HepG2 (cell line): ENCODE measurements around the gene SHFL. TPM values are rescaled to one million over a fixed set of nuclear protein-coding genes. Genes with fewer than 3 reads are reported as not detected.

ENCODE experiments used
- ATAC-seq: fragments of 200-7000 bp; cut with Tn5 transposase; 3 replicates; pipeline ENCODE4 v1.9.1; 2020; ENCODE audit warnings: mild to moderate bottlenecking, moderate library complexity
- BruUV-seq: library from RNA; stranded (reverse); fragments of 400-500 nt; replicated peaks from 2 replicates; lab custom pipeline; 2021; lab: Mats Ljungman, UMichigan
- CTCF ChIA-PET: fragments of 300-600 bp; formaldehyde crosslinking; extraction: SDS; loops from one replicate; lab custom pipeline; 2021; ENCODE audit warnings: low total read pairs, inconsistent platforms, low intra/inter-chr PET ratio; lab: Yijun Ruan, JAX
- POLR2A ChIA-PET: fragments of 350-600 bp; sonication (Branson Sonifier 250); formaldehyde crosslinking; loops from one replicate; lab custom pipeline; 2020; ENCODE audit warnings: antibody characterized with exemption, inconsistent platforms; lab: Yijun Ruan, JAX
- DNase-seq: peaks from one replicate; pipeline ENCODE4 v3.0.0-alpha.2; 2015; ENCODE audit warnings: low spot score
- FAIRE-seq: peaks from 3 replicates; lab custom pipeline; 2011; peaks lifted over from hg19 to GRCh38; lab: Jason Lieb, UNC
- H2AFZ ChIP-seq: one replicate; pipeline ENCODE4 v1.6.1; 2011; ENCODE audit warnings: low read length, inconsistent platforms
- H3K27ac ChIP-seq: fragments of 300-600 bp; 3 replicates; pipeline ENCODE4 v1.8.0; 2011; ENCODE audit warnings: mixed run types, mild to moderate bottlenecking, mixed read lengths, low read length, inconsistent platforms; ENCODE audit not compliant: insufficient read depth; ENCODE audit errors: extremely low read length
- H3K27me3 ChIP-seq, 2 experiments: fragments of 200-600 bp in 1 of 2; 2 replicates in 1 of 2; 3 replicates in 1 of 2; pipeline versions ENCODE4 v1.6.0 to v1.8.0; 2011; ENCODE audit warnings: low read length in 2 of 2, mild to moderate bottlenecking in 2 of 2, moderate library complexity in 2 of 2, inconsistent platforms in 1 of 2; ENCODE audit not compliant: insufficient read depth in 2 of 2, control insufficient read depth in 1 of 2
- H3K36me3 ChIP-seq, 2 experiments: fragments of 200-600 bp in 1 of 2; replicated peaks in 1 of 2; 2 replicates in 1 of 2; 3 replicates in 1 of 2; pipeline versions ENCODE4 v1.5.1 to v1.8.0; 2011; ENCODE audit warnings: low read length in 2 of 2, inconsistent platforms in 1 of 2; ENCODE audit not compliant: insufficient read depth in 2 of 2, control insufficient read depth in 1 of 2
- H3K4me1 ChIP-seq: 2 replicates; pipeline ENCODE4 v1.5.1; 2012; ENCODE audit warnings: low read length, inconsistent platforms; ENCODE audit not compliant: insufficient read depth
- H3K4me2 ChIP-seq: 2 replicates; pipeline ENCODE4 v1.6.0; 2011; ENCODE audit warnings: low read depth, low read length, inconsistent platforms
- H3K4me3 ChIP-seq, 3 experiments: fragments of 200-600 bp in 1 of 3; sonication (generic), shearing (Covaris generic) in 1 of 3; replicated peaks in 1 of 3; 2 replicates each; pipeline ENCODE4 v1.5.1; 2011 to 2016; ENCODE audit warnings: low read length in 3 of 3, inconsistent platforms in 2 of 3, low read depth in 2 of 3, mild to moderate bottlenecking in 2 of 3, control low read depth in 1 of 3, mixed read lengths in 1 of 3; ENCODE audit not compliant: insufficient read depth in 1 of 3
- H3K79me2 ChIP-seq: one replicate; pipeline ENCODE4 v1.6.1; 2011; ENCODE audit warnings: low read length, inconsistent platforms; ENCODE audit not compliant: insufficient read depth
- H3K9ac ChIP-seq: 2 replicates; pipeline ENCODE4 v1.6.0; 2011; ENCODE audit warnings: mild to moderate bottlenecking, low read depth, low read length, inconsistent platforms; ENCODE audit not compliant: insufficient read depth
- H3K9me3 ChIP-seq: 2 replicates; pipeline ENCODE4 v1.5.1; 2012; ENCODE audit warnings: mild to moderate bottlenecking, low read length
- H4K20me1 ChIP-seq: 2 replicates; pipeline ENCODE4 v1.6.0; 2011; ENCODE audit warnings: inconsistent platforms, mild to moderate bottlenecking, low read length, moderate library complexity; ENCODE audit not compliant: insufficient read depth
- CENPX ChIP-seq: sonication (generic); formaldehyde crosslinking; IDR thresholded peaks from 2 replicates; pipeline ENCODE4 v1.9.0; 2021; ENCODE audit warnings: mild to moderate bottlenecking, missing genetic modification reagents, moderate library complexity
- FOXP1 ChIP-seq, 2 experiments: fragments of 450-650 bp in 1 of 2; IDR thresholded peaks; 2 replicates each; pipeline ENCODE4 v1.6.1; 2017 to 2018; ENCODE audit warnings: antibody characterized with exemption in 1 of 2
- HNF4A ChIP-seq: sonication (generic); formaldehyde crosslinking; IDR thresholded peaks from 2 replicates; pipeline ENCODE4 v1.4.0; 2020; ENCODE audit warnings: missing genetic modification reagents
- HNF4G ChIP-seq, 2 experiments: sonication (generic) in 1 of 2; formaldehyde crosslinking in 1 of 2; IDR thresholded peaks; 2 replicates each; pipeline versions ENCODE4 v1.4.0 to v1.6.1; 2011 to 2020; ENCODE audit warnings: borderline replicate concordance in 2 of 2, low read depth in 2 of 2, mild to moderate bottlenecking in 2 of 2, low read length in 1 of 2, missing genetic modification reagents in 1 of 2, moderate library complexity in 1 of 2
- HNRNPL ChIP-seq: fragments of 200-400 bp; formaldehyde crosslinking; IDR thresholded peaks from 2 replicates; pipeline ENCODE4 v1.6.1; 2017; ENCODE audit warnings: mild to moderate bottlenecking, low read depth, low read length
- SKI ChIP-seq: fragments of 450-650 bp; IDR thresholded peaks from one replicate; pipeline ENCODE4 v1.6.1; 2018; ENCODE audit warnings: mild to moderate bottlenecking; ENCODE audit not compliant: partially characterized antibody
- TEAD2 ChIP-seq: sonication (generic); formaldehyde crosslinking; IDR thresholded peaks from 2 replicates; pipeline ENCODE4 v1.9.0; 2021; ENCODE audit warnings: missing genetic modification reagents
- ZNF251 ChIP-seq: sonication (generic); formaldehyde crosslinking; IDR thresholded peaks from 2 replicates; pipeline ENCODE4 v1.9.0; 2021; ENCODE audit warnings: mild to moderate bottlenecking, missing genetic modification reagents
- ZNF264 ChIP-seq: sonication (generic); formaldehyde crosslinking; IDR thresholded peaks from 2 replicates; pipeline ENCODE4 v1.4.0; 2020; ENCODE audit warnings: missing genetic modification reagents
- ZNF367 ChIP-seq: sonication (generic); formaldehyde crosslinking; IDR thresholded peaks from 2 replicates; pipeline ENCODE4 v1.4.0; 2020; ENCODE audit warnings: missing genetic modification reagents, borderline replicate concordance
- ZSCAN12 ChIP-seq: sonication (generic); formaldehyde crosslinking; IDR thresholded peaks from 2 replicates; pipeline ENCODE4 v1.9.0; 2021; ENCODE audit warnings: mild to moderate bottlenecking, missing genetic modification reagents
- WGBS: methylation state at CpG from one replicate; pipeline ENCODE4 v1.1.6; 2017; ENCODE audit warnings: low lambda C conversion rate; 5-methylcytosine and 5-hydroxymethylcytosine counted together
- in situ Hi-C: cut with HindIII; loops from 2 replicates; pipeline ENCODE4 v1.10.0; 2017; ENCODE audit warnings: low pct_unique_long_range_greater_than_20kb; ENCODE audit not compliant: extremely low pct_ligation_motif_present
- intact Hi-C: fragments of 100-400 bp; cut with micrococcal nuclease; formaldehyde crosslinking; loops from one replicate; pipeline ENCODE4 v1.10.0; 2022; ENCODE audit not compliant: unreplicated experiment
- polyA plus RNA-seq, 8 experiments: library from polyadenylated mRNA; depleted of rRNA in 3 of 8; stranded (reverse) in 7 of 8; unstranded in 1 of 8; fragments of >200 nt; fragmentation: Illumina TruSeq in 4 of 8; extraction: Trizol in 4 of 8; gene quantifications; 2 replicates each; pipeline versions ENCODE4 v1.2.1 to v1.2.3, GENCODE V29; 2011 to 2016; ENCODE audit warnings: low read depth in 4 of 8, missing spikeins in 1 of 8, mixed read lengths in 1 of 8; ENCODE audit not compliant: insufficient read depth in 1 of 8
- total RNA-seq, 5 experiments: library from RNA; depleted of rRNA; stranded (reverse); fragments of >200 nt; fragmentation: Illumina TruSeq; extraction: Trizol; gene quantifications; 2 replicates each; pipeline ENCODE4 v1.2.3, GENCODE V29; 2016; ENCODE audit warnings: low read depth in 1 of 5
- TF ChIP-seq, protein P1 (sequence below), 2 experiments: sonication (generic) in 1 of 2; formaldehyde crosslinking in 1 of 2; IDR thresholded peaks; 2 replicates each; pipeline versions ENCODE4 v1.6.1 to v1.9.0; 2014 to 2022; ENCODE audit warnings: antibody characterized with exemption in 1 of 2, borderline replicate concordance in 1 of 2, inconsistent platforms in 1 of 2, low read depth in 1 of 2, missing genetic modification reagents in 1 of 2
- TF ChIP-seq, protein P2 (sequence below): sonication (generic); formaldehyde crosslinking; IDR thresholded peaks from 2 replicates; pipeline ENCODE4 v1.5.1; 2020; ENCODE audit warnings: mild to moderate bottlenecking, missing genetic modification reagents, moderate library complexity

SHFL gene
- total and polyA plus RNA-seq, 2 of the 13 experiments (the other 11 are each of a cell fraction or from before 2014, with no cell fraction given): 12.3 to 36.4 TPM

DNA sequence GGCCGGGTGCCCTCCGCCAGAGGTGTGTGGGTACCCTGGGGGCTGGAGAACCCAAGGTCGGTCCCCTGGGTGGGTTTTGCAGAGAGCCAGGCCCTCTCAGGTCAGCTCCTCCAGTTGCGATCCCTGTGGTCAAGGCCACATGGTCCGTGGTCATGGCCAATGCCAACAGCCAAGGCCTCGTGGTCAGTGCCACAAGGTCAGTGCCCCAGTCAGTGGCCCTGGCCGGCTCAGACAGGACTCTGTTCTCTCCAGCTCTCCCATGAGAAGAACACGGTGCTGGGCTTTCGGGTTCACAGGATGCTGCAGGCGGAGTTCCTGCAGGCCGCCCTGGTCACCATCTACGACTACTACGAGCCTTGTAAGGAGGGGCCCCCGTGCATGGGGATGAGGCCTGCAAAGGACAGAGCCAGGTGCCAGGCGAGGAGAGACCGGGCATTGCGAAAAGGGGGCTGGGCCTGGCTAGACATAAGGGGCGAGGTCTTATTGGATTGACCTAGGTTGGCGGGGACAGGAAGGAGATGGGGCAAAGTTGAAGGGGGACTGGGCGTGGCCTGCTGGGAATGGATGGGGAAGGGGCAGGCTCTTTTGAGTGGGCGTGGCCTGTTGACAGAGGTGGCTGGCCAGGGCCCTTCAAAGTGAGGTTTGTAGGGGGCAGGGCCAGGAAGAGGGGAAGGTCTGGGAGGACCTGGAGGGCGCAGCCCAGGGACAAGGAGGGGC lies 15.2 kb upstream of the SHFL start:
- POLR2A ChIA-PET: no interaction called here
- intact Hi-C loops: no loop called here
- peak; percentile 95 for TF ChIP-seq SKI
- TF ChIP-seq HNF4A: no peak
- TF ChIP-seq FOXP1 (IDR thresholded peaks at IDR 0.05): no peak
- no peak for TF ChIP-seq FOXP1 (CRISPR knock-in tag; IDR thresholded peaks at IDR 0.05)
- TF ChIP-seq TEAD2 (CRISPR knock-in tag): no peak
- no peak for TF ChIP-seq ZSCAN12 (CRISPR knock-in tag)
- TF ChIP-seq, protein P1, sequence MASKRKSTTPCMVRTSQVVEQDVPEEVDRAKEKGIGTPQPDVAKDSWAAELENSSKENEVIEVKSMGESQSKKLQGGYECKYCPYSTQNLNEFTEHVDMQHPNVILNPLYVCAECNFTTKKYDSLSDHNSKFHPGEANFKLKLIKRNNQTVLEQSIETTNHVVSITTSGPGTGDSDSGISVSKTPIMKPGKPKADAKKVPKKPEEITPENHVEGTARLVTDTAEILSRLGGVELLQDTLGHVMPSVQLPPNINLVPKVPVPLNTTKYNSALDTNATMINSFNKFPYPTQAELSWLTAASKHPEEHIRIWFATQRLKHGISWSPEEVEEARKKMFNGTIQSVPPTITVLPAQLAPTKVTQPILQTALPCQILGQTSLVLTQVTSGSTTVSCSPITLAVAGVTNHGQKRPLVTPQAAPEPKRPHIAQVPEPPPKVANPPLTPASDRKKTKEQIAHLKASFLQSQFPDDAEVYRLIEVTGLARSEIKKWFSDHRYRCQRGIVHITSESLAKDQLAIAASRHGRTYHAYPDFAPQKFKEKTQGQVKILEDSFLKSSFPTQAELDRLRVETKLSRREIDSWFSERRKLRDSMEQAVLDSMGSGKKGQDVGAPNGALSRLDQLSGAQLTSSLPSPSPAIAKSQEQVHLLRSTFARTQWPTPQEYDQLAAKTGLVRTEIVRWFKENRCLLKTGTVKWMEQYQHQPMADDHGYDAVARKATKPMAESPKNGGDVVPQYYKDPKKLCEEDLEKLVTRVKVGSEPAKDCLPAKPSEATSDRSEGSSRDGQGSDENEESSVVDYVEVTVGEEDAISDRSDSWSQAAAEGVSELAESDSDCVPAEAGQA (IDR thresholded peaks at IDR 0.05; ENCODE audit: low read depth): no peak
- TF ChIP-seq, protein P1 (CRISPR knock-in tag; IDR thresholded peaks at IDR 0.05; ENCODE audit: borderline replicate concordance): no peak
- TF ChIP-seq, protein P2, sequence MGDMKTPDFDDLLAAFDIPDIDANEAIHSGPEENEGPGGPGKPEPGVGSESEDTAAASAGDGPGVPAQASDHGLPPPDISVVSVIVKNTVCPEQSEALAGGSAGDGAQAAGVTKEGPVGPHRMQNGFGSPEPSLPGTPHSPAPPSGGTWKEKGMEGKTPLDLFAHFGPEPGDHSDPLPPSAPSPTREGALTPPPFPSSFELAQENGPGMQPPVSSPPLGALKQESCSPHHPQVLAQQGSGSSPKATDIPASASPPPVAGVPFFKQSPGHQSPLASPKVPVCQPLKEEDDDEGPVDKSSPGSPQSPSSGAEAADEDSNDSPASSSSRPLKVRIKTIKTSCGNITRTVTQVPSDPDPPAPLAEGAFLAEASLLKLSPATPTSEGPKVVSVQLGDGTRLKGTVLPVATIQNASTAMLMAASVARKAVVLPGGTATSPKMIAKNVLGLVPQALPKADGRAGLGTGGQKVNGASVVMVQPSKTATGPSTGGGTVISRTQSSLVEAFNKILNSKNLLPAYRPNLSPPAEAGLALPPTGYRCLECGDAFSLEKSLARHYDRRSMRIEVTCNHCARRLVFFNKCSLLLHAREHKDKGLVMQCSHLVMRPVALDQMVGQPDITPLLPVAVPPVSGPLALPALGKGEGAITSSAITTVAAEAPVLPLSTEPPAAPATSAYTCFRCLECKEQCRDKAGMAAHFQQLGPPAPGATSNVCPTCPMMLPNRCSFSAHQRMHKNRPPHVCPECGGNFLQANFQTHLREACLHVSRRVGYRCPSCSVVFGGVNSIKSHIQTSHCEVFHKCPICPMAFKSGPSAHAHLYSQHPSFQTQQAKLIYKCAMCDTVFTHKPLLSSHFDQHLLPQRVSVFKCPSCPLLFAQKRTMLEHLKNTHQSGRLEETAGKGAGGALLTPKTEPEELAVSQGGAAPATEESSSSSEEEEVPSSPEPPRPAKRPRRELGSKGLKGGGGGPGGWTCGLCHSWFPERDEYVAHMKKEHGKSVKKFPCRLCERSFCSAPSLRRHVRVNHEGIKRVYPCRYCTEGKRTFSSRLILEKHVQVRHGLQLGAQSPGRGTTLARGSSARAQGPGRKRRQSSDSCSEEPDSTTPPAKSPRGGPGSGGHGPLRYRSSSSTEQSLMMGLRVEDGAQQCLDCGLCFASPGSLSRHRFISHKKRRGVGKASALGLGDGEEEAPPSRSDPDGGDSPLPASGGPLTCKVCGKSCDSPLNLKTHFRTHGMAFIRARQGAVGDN (CRISPR knock-in tag): peak; percentile 42; the same call in 1 of the 2 replicates
- no peak for TF ChIP-seq ZNF264
- no peak for TF ChIP-seq ZNF251 (CRISPR knock-in tag)
- TF ChIP-seq ZNF367 (CRISPR knock-in tag): no peak
- no peak for TF ChIP-seq CENPX (CRISPR knock-in tag)
- TF ChIP-seq HNF4G (IDR thresholded peaks at IDR 0.05; ENCODE audit: borderline replicate concordance, low read depth, low read length): no peak
- no peak for TF ChIP-seq HNF4G (CRISPR knock-in tag; IDR thresholded peaks at IDR 0.05; ENCODE audit: borderline replicate concordance, low read depth)
- TF ChIP-seq HNRNPL: 0 out of 2 replicates have a peak, but pooled peaks have one; percentile 49

More for the DNA sequence above, 15.2 kb upstream of the SHFL start:
- BruUV-seq: no TSS peak
- Histone ChIP-seq H3K79me2 (no peaks in the 10 kb centered on the region), H3K4me2 (peak overlapping the region; percentile 36; the same call in 1 of the 2 replicates), H4K20me1 (no peaks in the 10 kb centered on the region), H3K27me3 (peaks cover 2 to 8% of the 10 kb centered on the region in 2 experiments; a peak in 4 of 5 replicates), H3K27ac (no peak overlapping the region), H3K36me3 (no peaks in the 10 kb centered on the region), H3K4me1 (peaks cover 17% of the 10 kb centered on the region), H3K9me3 (peaks cover 9% of the 10 kb centered on the region), H3K9ac (no peak overlapping the region), H3K4me3 (peak overlapping the region in 1 of 3 experiments; percentile 28; a peak in 1 of 6 replicates), H2AFZ (no peak overlapping the region)
- 12% methylated on average over 11 of the region's 22 CpGs for WGBS
- FAIRE-seq: no peak
- peak; percentile 45 for ATAC-seq
- no peak for DNase-seq
- CTCF ChIA-PET: no interaction called here
- in situ Hi-C loops: no loop called here
